GM12801 (cell line): ENCODE results near the gene UGGT1.

Experiments
- CTCF ChIP-seq: IDR thresholded peaks from one replicate; pipeline ENCODE4 v1.5.1; 2011; ENCODE audit warnings: control low read depth; ENCODE audit not compliant: insufficient read length; ENCODE audit errors: extremely low read depth

The UGGT1 gene

GRCh38 chr2:128206245-128206644 is 115.2 kb downstream of the UGGT1 start:
- no peak for TF ChIP-seq CTCF

- no peak for TF ChIP-seq CTCF
Measured at GRCh38 chr2:128208023-128208422, 117.0 kb downstream of the UGGT1 start.

GRCh38 chr2:128214251-128214650 is 123.3 kb downstream of the UGGT1 start:
- TF ChIP-seq CTCF, result no peak

GRCh38 chr2:128214866-128215460 is 124.0 kb downstream of the UGGT1 start:
- no peak for TF ChIP-seq CTCF

GRCh38 chr2:128215897-128216642 is 125.1 kb downstream of the UGGT1 start:
- no peak for TF ChIP-seq CTCF

- TF ChIP-seq CTCF, result no peak
Measured at GRCh38 chr2:128217671-128218070, 126.7 kb downstream of the UGGT1 start.

- TF ChIP-seq CTCF, result no peak
Measured at GRCh38 chr2:128219891-128220290, 128.9 kb downstream of the UGGT1 start.
